ENCODE measurements around the gene PRDM11. TPM values are rescaled to one million over a fixed set of nuclear protein-coding genes. Genes with fewer than 3 reads are reported as not detected.

PRDM11 gene
- total RNA-seq, 2 donors from 2014 or later, result 0.40 to 2.0 TPM

- H3K4me3 Mint-ChIP-seq, result no peak overlapping the region
- H3K36me3 Mint-ChIP-seq (ENCODE audit: low read depth), result no peaks in the 10 kb centered on the region
- no peaks in the 10 kb centered on the region for H3K27me3 Mint-ChIP-seq
- no peaks in the 10 kb centered on the region for H3K4me1 Mint-ChIP-seq
- ATAC-seq (replicated peaks), result no peak
- no peaks in the 10 kb centered on the region for H3K9me3 Mint-ChIP-seq
- no peak overlapping the region for H3K27ac Mint-ChIP-seq
Measured at GRCh38 chr11:45211732-45212131, 65.3 kb downstream of the PRDM11 start.

GRCh38 chr11:45212566-45213315 is 66.3 kb downstream of the PRDM11 start:
- Mint-ChIP-seq H3K4me1 (no peaks in the 10 kb centered on the region), H3K27ac (no peak overlapping the region), H3K36me3 (ENCODE audit: low read depth) (no peaks in the 10 kb centered on the region), H3K4me3 (no peak overlapping the region), H3K9me3 (no peaks in the 10 kb centered on the region), H3K27me3 (no peaks in the 10 kb centered on the region)
- ATAC-seq (replicated peaks), result no peak

- Mint-ChIP-seq H3K4me1 (no peaks in the 10 kb centered on the region), H3K4me3 (no peak overlapping the region), H3K27ac (no peak overlapping the region), H3K9me3 (no peaks in the 10 kb centered on the region), H3K36me3 (ENCODE audit: low read depth) (no peaks in the 10 kb centered on the region), H3K27me3 (no peaks in the 10 kb centered on the region)
- no peak for ATAC-seq (replicated peaks)
Measured at GRCh38 chr11:45213316-45213665, 66.9 kb downstream of the PRDM11 start.

GRCh38 chr11:45213717-45214116 is 67.3 kb downstream of the PRDM11 start:
- no peak for ATAC-seq (replicated peaks)
- no peak overlapping the region for H3K27ac Mint-ChIP-seq
- no peaks in the 10 kb centered on the region for H3K36me3 Mint-ChIP-seq (ENCODE audit: low read depth)
- H3K27me3 Mint-ChIP-seq, result no peaks in the 10 kb centered on the region
- no peak overlapping the region for H3K4me3 Mint-ChIP-seq
- no peaks in the 10 kb centered on the region for H3K9me3 Mint-ChIP-seq
- H3K4me1 Mint-ChIP-seq, result no peaks in the 10 kb centered on the region

- ATAC-seq (replicated peaks), result no peak
- Mint-ChIP-seq H3K4me3 (no peak overlapping the region), H3K9me3 (no peaks in the 10 kb centered on the region), H3K36me3 (ENCODE audit: low read depth) (no peaks in the 10 kb centered on the region), H3K4me1 (no peaks in the 10 kb centered on the region), H3K27me3 (no peaks in the 10 kb centered on the region), H3K27ac (no peak overlapping the region)
Measured at GRCh38 chr11:45215098-45215865, 68.8 kb downstream of the PRDM11 start.

- no peak overlapping the region for H3K27ac Mint-ChIP-seq
- H3K4me1 Mint-ChIP-seq, result no peaks in the 10 kb centered on the region
- H3K36me3 Mint-ChIP-seq (ENCODE audit: low read depth), result no peaks in the 10 kb centered on the region
- no peaks in the 10 kb centered on the region for H3K9me3 Mint-ChIP-seq
- H3K4me3 Mint-ChIP-seq, result no peak overlapping the region
- H3K27me3 Mint-ChIP-seq, result no peaks in the 10 kb centered on the region
- no peak for ATAC-seq (replicated peaks)
Measured at GRCh38 chr11:45216031-45216430, 69.6 kb downstream of the PRDM11 start.

- H3K4me1 Mint-ChIP-seq, result no peaks in the 10 kb centered on the region
- no peaks in the 10 kb centered on the region for H3K27me3 Mint-ChIP-seq
- H3K36me3 Mint-ChIP-seq (ENCODE audit: low read depth), result no peaks in the 10 kb centered on the region
- H3K27ac Mint-ChIP-seq, result no peak overlapping the region
- H3K4me3 Mint-ChIP-seq, result no peak overlapping the region
- H3K9me3 Mint-ChIP-seq, result no peaks in the 10 kb centered on the region
- no peak for ATAC-seq (replicated peaks)
Measured at GRCh38 chr11:45216901-45217300, 70.5 kb downstream of the PRDM11 start.

GRCh38 chr11:45217991-45218390 is 71.6 kb downstream of the PRDM11 start:
- H3K27me3 Mint-ChIP-seq, result no peaks in the 10 kb centered on the region
- no peak overlapping the region for H3K27ac Mint-ChIP-seq
- H3K36me3 Mint-ChIP-seq (ENCODE audit: low read depth), result no peaks in the 10 kb centered on the region
- no peaks in the 10 kb centered on the region for H3K4me1 Mint-ChIP-seq
- no peak overlapping the region for H3K4me3 Mint-ChIP-seq
- ATAC-seq (replicated peaks), result no peak
- no peaks in the 10 kb centered on the region for H3K9me3 Mint-ChIP-seq

GRCh38 chr11:45218705-45219104 is 72.3 kb downstream of the PRDM11 start:
- Mint-ChIP-seq H3K4me3 (no peak overlapping the region), H3K27me3 (no peaks in the 10 kb centered on the region), H3K4me1 (no peaks in the 10 kb centered on the region), H3K9me3 (no peaks in the 10 kb centered on the region), H3K27ac (no peak overlapping the region), H3K36me3 (ENCODE audit: low read depth) (no peaks in the 10 kb centered on the region)
- ATAC-seq (replicated peaks), result no peak

GRCh38 chr11:45219411-45219810 is 73.0 kb downstream of the PRDM11 start:
- no peak for ATAC-seq (replicated peaks)
- no peaks in the 10 kb centered on the region for H3K27me3 Mint-ChIP-seq
- no peaks in the 10 kb centered on the region for H3K4me1 Mint-ChIP-seq
- H3K27ac Mint-ChIP-seq, result no peak overlapping the region
- no peaks in the 10 kb centered on the region for H3K9me3 Mint-ChIP-seq
- no peak overlapping the region for H3K4me3 Mint-ChIP-seq
- H3K36me3 Mint-ChIP-seq (ENCODE audit: low read depth), result no peaks in the 10 kb centered on the region

- H3K9me3 Mint-ChIP-seq, result no peaks in the 10 kb centered on the region
- H3K27me3 Mint-ChIP-seq, result no peaks in the 10 kb centered on the region
- ATAC-seq (replicated peaks), result no peak
- H3K36me3 Mint-ChIP-seq (ENCODE audit: low read depth), result peaks cover 4% of the 10 kb centered on the region
- H3K27ac Mint-ChIP-seq, result no peak overlapping the region
- no peaks in the 10 kb centered on the region for H3K4me1 Mint-ChIP-seq
- no peak overlapping the region for H3K4me3 Mint-ChIP-seq
Measured at GRCh38 chr11:45223496-45223895, 77.1 kb downstream of the PRDM11 start.

GRCh38 chr11:45224766-45225165 is 78.3 kb downstream of the PRDM11 start:
- Mint-ChIP-seq H3K4me1 (no peaks in the 10 kb centered on the region), H3K27ac (no peak overlapping the region), H3K36me3 (ENCODE audit: low read depth) (peaks cover 4% of the 10 kb centered on the region), H3K9me3 (no peaks in the 10 kb centered on the region), H3K4me3 (no peak overlapping the region), H3K27me3 (no peaks in the 10 kb centered on the region)
- no peak for ATAC-seq (replicated peaks)

GRCh38 chr11:45225277-45225676 is 78.8 kb downstream of the PRDM11 start:
- Mint-ChIP-seq H3K4me1 (no peaks in the 10 kb centered on the region), H3K27ac (no peak overlapping the region)

GRCh38 chr11:45225961-45226871 is 79.8 kb downstream of the PRDM11 start:
- H3K9me3 Mint-ChIP-seq, result no peaks in the 10 kb centered on the region
- no peaks in the 10 kb centered on the region for H3K4me1 Mint-ChIP-seq
- H3K4me3 Mint-ChIP-seq, result no peak overlapping the region
- no peak for ATAC-seq (replicated peaks)
- no peak overlapping the region for H3K27ac Mint-ChIP-seq
- no peaks in the 10 kb centered on the region for H3K27me3 Mint-ChIP-seq
- peaks cover 4% of the 10 kb centered on the region for H3K36me3 Mint-ChIP-seq (ENCODE audit: low read depth)

More at GRCh38 chr11:45225277-45225676, 78.8 kb downstream of the PRDM11 start:
- Mint-ChIP-seq H3K4me3 (no peak overlapping the region), H3K9me3 (no peaks in the 10 kb centered on the region), H3K36me3 (ENCODE audit: low read depth) (peaks cover 4% of the 10 kb centered on the region), H3K27me3 (no peaks in the 10 kb centered on the region)
- ATAC-seq (replicated peaks), result no peak
